NCI-H187 (cell line): Measurements from ENCODE around the gene C14orf119.
"Not testable (repeated sequence)": the region's sequence is repeated elsewhere in the genome, so short reads cannot be mapped to it uniquely, and the experiment has no call there.

ENCODE experiments used
- DNase-seq, 2 experiments: peaks; one replicate each; lab custom pipeline; 2025; lab: John Stamatoyannopoulos, UW

Gene C14orf119

GRCh38 chr14:23089498-23090253 is 5.6 kb upstream of the C14orf119 start:
- no peak for DNase-seq

- no peak for DNase-seq
Observed at GRCh38 chr14:23090254-23090636, 5.1 kb upstream of the C14orf119 start.

GRCh38 chr14:23091294-23092225 is 3.7 kb upstream of the C14orf119 start:
- no peak for DNase-seq

GRCh38 chr14:23093104-23093503 is 2.2 kb upstream of the C14orf119 start:
- no peak for DNase-seq

GRCh38 chr14:23093526-23093925 is 1.8 kb upstream of the C14orf119 start:
- no peak for DNase-seq

GRCh38 chr14:23093991-23094665 is 1.2 kb upstream of the C14orf119 start:
- DNase-seq, result no peak

GRCh38 chr14:23094666-23095195 is 574 bp upstream of the C14orf119 start, which contains the start of gene ACIN1:
ACIN1 (minus strand) TSS chr14:23095136; CDS start chr14:23095112, 24 bp downstream.
- DNase-seq, result no peak

- DNase-seq, result no peak
Observed at GRCh38 chr14:23097786-23098185, 2.5 kb downstream of the C14orf119 start.

GRCh38 chr14:23099212-23099861 is 4.0 kb downstream of the C14orf119 start:
- no peak for DNase-seq

GRCh38 chr14:23101213-23101970 is 6.1 kb downstream of the C14orf119 start:
- no peak for DNase-seq

- no peak for DNase-seq
Observed at GRCh38 chr14:23101986-23102625, 6.8 kb downstream of the C14orf119 start.

GRCh38 chr14:23102801-23103200 is 7.5 kb downstream of the C14orf119 start:
- DNase-seq, result no peak

GRCh38 chr14:23103581-23103980 is 8.3 kb downstream of the C14orf119 start:
- no peak for DNase-seq

- DNase-seq, result no peak
Observed at GRCh38 chr14:23104070-23104590, 8.8 kb downstream of the C14orf119 start.

- DNase-seq, result no peak
Observed at GRCh38 chr14:23104591-23105347, 9.5 kb downstream of the C14orf119 start, which contains the start of gene CIROP. CIROP (minus strand) TSS chr14:23104989; CDS start chr14:23104920, 69 bp downstream.

GRCh38 chr14:23105348-23105824 is 10.1 kb downstream of the C14orf119 start:
- no peak for DNase-seq

GRCh38 chr14:23106747-23107045 is 11.4 kb downstream of the C14orf119 start:
- DNase-seq, result no peak

- not testable (repeated sequence) for DNase-seq
Observed at GRCh38 chr14:23107620-23108019, 12.3 kb downstream of the C14orf119 start.

- not testable (repeated sequence) for DNase-seq
Observed at GRCh38 chr14:23108169-23108568, 12.9 kb downstream of the C14orf119 start.
